Large intestine (tissue), 3 donors: ENCODE data around the gene VTN. TPM values are rescaled to one million over a fixed set of nuclear protein-coding genes. Genes with fewer than 3 reads are reported as not detected.
A peak's percentile ranks its signal among the peaks of the same experiment; 100 is the strongest.

Source experiments
- DNase-seq, 2 donors: peaks; one replicate each; pipeline versions ENCODE4 v3.0.0 to v3.0.0-alpha.2; 2013
- H3K27ac ChIP-seq: one replicate; pipeline ENCODE4 v1.5.1; 2013; ENCODE audit warnings: low read length
- H3K27me3 ChIP-seq: 2 replicates; pipeline ENCODE4 v1.6.1; 2013; ENCODE audit warnings: low read length; ENCODE audit not compliant: control insufficient read depth, insufficient read depth
- H3K36me3 ChIP-seq: 2 replicates; pipeline ENCODE4 v1.6.1; 2013; ENCODE audit warnings: low read length; ENCODE audit not compliant: control insufficient read depth, insufficient read depth
- H3K4me1 ChIP-seq: one replicate; pipeline ENCODE4 v1.6.1; 2013; ENCODE audit warnings: low read length; ENCODE audit not compliant: control insufficient read depth, insufficient read depth
- H3K4me3 ChIP-seq: one replicate; pipeline ENCODE4 v1.5.1; 2013; ENCODE audit warnings: low read length
- H3K9me3 ChIP-seq: one replicate; pipeline ENCODE4 v1.6.1; 2013; ENCODE audit warnings: mild to moderate bottlenecking, low read depth, low read length, moderate library complexity; ENCODE audit not compliant: control insufficient read depth
- WGBS: methylation state at CpG from one replicate; pipeline ENCODE4 v1.1.5; 2013; ENCODE audit warnings: low lambda C conversion rate; ENCODE audit not compliant: insufficient coverage; 5-methylcytosine and 5-hydroxymethylcytosine counted together
- polyA plus RNA-seq: library from polyadenylated mRNA; unstranded; fragments of 120-200 nt; gene quantifications from one replicate; pipeline ENCODE4 v1.2.1, GENCODE V29; 2013

The VTN gene
- polyA plus RNA-seq, 1 donor, result 12.2 TPM

DNA sequence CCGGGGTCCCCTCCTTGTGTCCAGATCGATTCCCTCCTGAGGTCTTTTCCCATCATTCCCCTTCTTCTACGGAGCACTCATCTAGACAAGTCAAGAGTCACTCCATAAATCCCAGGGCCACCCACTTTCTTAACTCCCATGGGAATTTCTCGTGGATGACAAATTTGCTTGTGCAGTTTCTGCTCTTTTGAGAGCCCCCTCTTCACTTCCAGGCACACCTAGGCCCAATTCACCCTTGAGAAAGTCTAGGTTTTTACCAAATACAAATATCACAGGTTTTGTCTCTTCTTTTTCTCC is 12.3 kb downstream of the VTN start:
- 50% methylated on average over 1 of the region's 4 CpGs for WGBS
- no peak for DNase-seq
- Histone ChIP-seq H3K9me3 (no peaks in the 10 kb centered on the region), H3K36me3 (peaks cover 59% of the 10 kb centered on the region), H3K4me3 (peak overlapping the region; percentile 90), H3K27ac (no peak overlapping the region), H3K27me3 (no peaks in the 10 kb centered on the region), H3K4me1 (peaks cover 19% of the 10 kb centered on the region)

DNA sequence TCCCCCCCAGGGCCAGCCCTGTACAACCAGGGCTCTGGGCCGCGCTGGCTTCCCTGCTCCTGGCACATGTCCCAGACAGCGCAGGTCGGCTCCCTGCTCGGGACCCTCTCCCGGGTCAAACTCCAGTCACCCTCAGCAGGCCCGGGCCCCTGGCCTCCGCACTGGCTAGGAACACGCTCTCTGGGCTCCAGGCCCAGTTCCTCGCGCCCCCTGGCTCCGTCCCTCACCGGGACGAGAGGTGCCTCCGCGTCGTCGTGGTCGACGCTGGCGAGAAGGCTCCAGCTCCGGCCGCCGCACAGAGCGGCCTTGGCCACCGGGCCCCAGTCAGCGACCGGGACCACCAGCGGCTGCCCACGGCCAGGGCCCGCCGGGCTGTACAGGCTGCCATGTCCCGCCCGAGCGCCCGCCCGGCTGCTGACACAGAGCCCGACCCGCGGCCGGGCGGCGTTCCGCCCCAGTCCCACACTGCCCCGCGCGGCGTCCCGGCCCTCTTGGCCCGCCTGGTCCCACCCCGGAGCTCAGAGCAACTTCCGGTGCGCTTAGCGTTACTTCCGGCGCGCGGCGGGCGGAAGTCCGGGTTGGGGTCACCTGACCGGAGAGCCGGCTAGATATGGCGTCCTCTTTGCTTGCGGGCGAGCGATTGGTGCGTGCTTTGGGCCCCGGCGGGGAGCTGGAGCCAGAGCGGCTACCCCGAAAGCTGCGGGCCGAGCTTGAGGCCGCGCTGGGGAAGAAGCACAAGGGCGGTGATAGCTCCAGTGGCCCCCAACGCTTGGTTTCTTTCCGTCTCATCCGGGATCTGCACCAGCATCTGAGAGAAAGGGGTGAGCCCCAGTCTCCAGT is 12.8 kb downstream of the VTN start, which contains the start of gene POLDIP2:
POLDIP2 (minus strand) TSS at position 467 of the 840 bp plus-strand sequence; CDS start at position 388, 79 bp downstream.
- H3K9me3 ChIP-seq, result no peaks in the 10 kb centered on the region
- H3K27me3 ChIP-seq, result no peaks in the 10 kb centered on the region
- DNase-seq, result peak; percentile 95
- H3K27ac ChIP-seq, result peak within 1 kb of the TSS; percentile 60
- peaks cover 56% of the 10 kb centered on the region for H3K36me3 ChIP-seq
- H3K4me3 ChIP-seq, result peak within 1 kb of the TSS; percentile 90
- no CpG with 5 or more reads among the region's 80 CpGs for WGBS
- H3K4me1 ChIP-seq, result peaks cover 19% of the 10 kb centered on the region

DNA sequence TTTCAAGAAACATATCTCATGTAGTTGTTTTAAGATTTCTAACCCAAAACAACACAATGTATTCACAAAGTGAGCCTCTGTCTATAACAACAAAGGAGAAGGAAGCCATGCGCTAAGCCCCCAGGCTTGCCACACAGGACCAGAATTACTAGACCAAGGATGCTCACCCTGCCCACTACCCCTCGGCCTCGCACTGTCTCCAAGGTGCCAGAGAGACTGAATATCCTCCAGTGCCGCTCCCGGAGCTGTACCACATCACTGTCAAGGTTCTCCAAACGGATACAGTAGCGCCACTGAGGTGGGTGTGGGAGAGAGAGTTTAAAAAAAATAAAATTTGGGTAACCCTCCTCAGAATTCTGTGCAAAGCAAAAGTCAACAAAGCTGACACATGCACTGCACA is 19.8 kb downstream of the VTN start:
- peaks cover 89% of the 10 kb centered on the region for H3K36me3 ChIP-seq
- H3K27me3 ChIP-seq, result no peaks in the 10 kb centered on the region
- H3K4me3 ChIP-seq, result no peak overlapping the region
- DNase-seq, result no peak
- no peak overlapping the region for H3K27ac ChIP-seq
- H3K9me3 ChIP-seq, result no peaks in the 10 kb centered on the region
- 100% methylated on average over 4 of the region's 7 CpGs for whole genome bisulfite sequencing
- H3K4me1 ChIP-seq, result no peaks in the 10 kb centered on the region

DNA sequence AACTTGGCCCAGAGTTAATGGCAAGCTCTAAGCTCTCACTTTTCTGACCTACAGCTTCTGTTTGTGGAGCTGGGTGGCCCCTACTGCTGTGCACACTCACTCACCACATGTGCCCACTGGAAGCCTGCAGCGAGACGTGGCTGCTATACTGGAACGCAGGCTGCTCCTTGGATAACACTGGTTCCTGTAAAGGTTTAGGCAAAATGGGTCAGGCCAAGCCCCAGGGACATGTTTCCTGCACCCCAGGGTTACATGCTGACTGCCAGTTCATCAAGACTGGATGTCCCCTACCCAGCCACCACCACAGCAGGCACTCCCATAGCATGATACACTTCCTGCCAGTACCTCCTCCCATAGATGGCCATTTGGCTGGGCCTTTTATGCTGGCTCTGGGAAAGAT is 21.1 kb downstream of the VTN start:
- no CpG with 5 or more reads among the region's 3 CpGs for WGBS
- Histone ChIP-seq H3K9me3 (no peaks in the 10 kb centered on the region), H3K36me3 (peaks cover 92% of the 10 kb centered on the region)

GRCh38 chr17:28347261-28347891 is 22.7 kb downstream of the VTN start:
- H3K9me3 ChIP-seq, result no peaks in the 10 kb centered on the region

More for the DNA sequence above, 21.1 kb downstream of the VTN start:
- H3K27ac ChIP-seq, result no peak overlapping the region
- DNase-seq, result no peak
- no peaks in the 10 kb centered on the region for H3K27me3 ChIP-seq
- H3K4me1 ChIP-seq, result no peaks in the 10 kb centered on the region
- no peak overlapping the region for H3K4me3 ChIP-seq

GRCh38 chr17:28346746-28347246 is 23.3 kb downstream of the VTN start:
- DNase-seq, result no peak
- H3K27ac ChIP-seq, result no peak overlapping the region
- H3K36me3 ChIP-seq, result peaks cover 96% of the 10 kb centered on the region

More at GRCh38 chr17:28347261-28347891, 22.7 kb downstream of the VTN start:
- WGBS, result no CpG with 5 or more reads among the region's 8 CpGs
- H3K36me3 ChIP-seq, result peaks cover 92% of the 10 kb centered on the region
- no peaks in the 10 kb centered on the region for H3K4me1 ChIP-seq
- DNase-seq, result no peak
- no peak overlapping the region for H3K4me3 ChIP-seq
- H3K27me3 ChIP-seq, result no peaks in the 10 kb centered on the region
- no peak overlapping the region for H3K27ac ChIP-seq

GRCh38 chr17:28346199-28346580 is 23.9 kb downstream of the VTN start:
- Histone ChIP-seq H3K4me3 (no peak overlapping the region), H3K36me3 (peaks cover 96% of the 10 kb centered on the region), H3K4me1 (no peaks in the 10 kb centered on the region), H3K9me3 (no peaks in the 10 kb centered on the region), H3K27me3 (no peaks in the 10 kb centered on the region), H3K27ac (no peak overlapping the region)
- no peak for DNase-seq
- WGBS, result no CpG with 5 or more reads among the region's 2 CpGs

More at GRCh38 chr17:28346746-28347246, 23.3 kb downstream of the VTN start:
- Histone ChIP-seq H3K27me3 (no peaks in the 10 kb centered on the region), H3K4me1 (no peaks in the 10 kb centered on the region), H3K4me3 (no peak overlapping the region), H3K9me3 (no peaks in the 10 kb centered on the region)
- no CpG with 5 or more reads among the region's 7 CpGs for WGBS

GRCh38 chr17:28345419-28346198 is 24.5 kb downstream of the VTN start:
- H3K4me3 ChIP-seq, result no peak overlapping the region
- no peaks in the 10 kb centered on the region for H3K27me3 ChIP-seq
- H3K27ac ChIP-seq, result no peak overlapping the region
- no CpG with 5 or more reads among the region's 13 CpGs for WGBS
- no peak for DNase-seq
- H3K9me3 ChIP-seq, result no peaks in the 10 kb centered on the region
- H3K36me3 ChIP-seq, result peaks cover 94% of the 10 kb centered on the region
- H3K4me1 ChIP-seq, result no peaks in the 10 kb centered on the region

DNA sequence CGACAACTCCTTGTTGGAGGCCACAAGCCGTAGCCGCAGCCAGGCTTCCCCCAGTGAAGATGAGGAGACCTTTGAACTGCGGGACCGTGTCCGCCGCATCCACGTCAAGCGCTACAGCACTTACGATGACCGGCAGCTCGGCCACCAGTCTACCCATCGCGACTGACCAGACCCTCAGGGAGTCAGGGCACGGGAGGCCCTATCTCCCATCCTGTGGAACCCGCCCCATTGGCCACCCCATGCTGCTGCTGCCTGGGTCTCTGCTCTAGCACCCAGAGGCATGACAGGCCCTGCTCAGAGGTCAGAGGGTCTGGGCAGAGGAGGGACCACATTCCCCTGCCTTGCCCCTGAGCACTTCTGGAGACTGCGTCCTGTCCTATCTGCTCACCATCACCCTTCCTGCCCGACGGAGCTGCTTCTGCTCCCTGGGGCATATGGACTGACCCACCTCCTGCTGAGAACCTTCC is 25.6 kb downstream of the VTN start:
- no CpG with 5 or more reads among the region's 19 CpGs for WGBS

GRCh38 chr17:28344011-28344410 is 26.1 kb downstream of the VTN start:
- no peaks in the 10 kb centered on the region for H3K9me3 ChIP-seq
- H3K4me1 ChIP-seq, result no peaks in the 10 kb centered on the region
- H3K27ac ChIP-seq, result no peak overlapping the region
- no peak for DNase-seq
- no CpG with 5 or more reads among the region's 9 CpGs for WGBS
- H3K36me3 ChIP-seq, result peaks cover 93% of the 10 kb centered on the region
- no peak overlapping the region for H3K4me3 ChIP-seq
- H3K27me3 ChIP-seq, result no peaks in the 10 kb centered on the region

More for the DNA sequence above, 25.6 kb downstream of the VTN start:
- Histone ChIP-seq H3K4me3 (no peak overlapping the region), H3K36me3 (peaks cover 93% of the 10 kb centered on the region), H3K4me1 (no peaks in the 10 kb centered on the region), H3K27me3 (no peaks in the 10 kb centered on the region), H3K27ac (no peak overlapping the region), H3K9me3 (no peaks in the 10 kb centered on the region)
- DNase-seq, result no peak
